GM21360 (cell line): Measurements from ENCODE around the gene TMEM33.

ENCODE experiments used
- ATAC-seq: cut with Tn5 transposase; IDR thresholded peaks from one replicate; pipeline ENCODE4 v1.9.1; 2021; ENCODE audit warnings: mild to moderate bottlenecking, moderate library complexity; ENCODE audit not compliant: unreplicated experiment

Gene TMEM33

DNA sequence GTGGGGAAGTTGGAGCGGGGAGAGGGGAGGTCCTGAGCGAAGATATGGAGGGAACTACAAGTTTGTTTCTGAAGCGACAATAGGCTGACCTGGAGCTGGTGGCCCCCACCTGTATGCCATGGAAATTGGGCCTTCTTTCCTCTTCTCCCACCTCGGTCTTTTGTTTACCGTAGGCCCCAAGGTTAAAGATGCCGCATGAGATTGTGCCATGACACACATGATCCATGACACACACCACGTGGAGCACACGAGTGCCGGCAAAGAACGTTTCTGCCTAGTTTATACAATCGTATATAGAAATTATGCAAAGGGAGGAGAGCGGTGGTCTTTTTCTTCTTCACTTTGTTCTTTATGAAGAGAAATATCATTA lies 408 bp downstream of the TMEM33 start:
- ATAC-seq, result peak; percentile 18

- no peak for ATAC-seq
Observed at GRCh38 chr4:41939016-41939626, 3.9 kb downstream of the TMEM33 start.

DNA sequence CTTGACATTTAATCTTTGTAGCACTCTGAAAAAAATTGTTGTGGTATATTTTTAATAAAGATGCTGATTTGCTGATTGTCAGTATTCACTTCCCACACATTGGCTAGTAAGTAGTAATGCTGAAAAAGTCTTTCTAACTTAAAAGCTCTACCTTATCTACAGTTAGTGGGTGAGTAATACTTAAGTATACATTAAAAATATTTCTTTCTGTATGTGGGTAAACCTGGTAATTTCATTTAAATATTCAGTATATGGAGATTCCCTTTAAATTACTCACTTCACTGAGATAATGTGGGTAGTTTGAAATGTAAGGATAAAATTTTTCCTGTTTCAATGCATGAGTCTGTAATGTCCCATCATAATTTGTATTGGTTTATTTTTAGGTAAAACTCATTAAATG lies 5.6 kb downstream of the TMEM33 start:
- ATAC-seq, result no peak

- no peak for ATAC-seq
Observed at GRCh38 chr4:41943506-41943905, 8.3 kb downstream of the TMEM33 start.

DNA sequence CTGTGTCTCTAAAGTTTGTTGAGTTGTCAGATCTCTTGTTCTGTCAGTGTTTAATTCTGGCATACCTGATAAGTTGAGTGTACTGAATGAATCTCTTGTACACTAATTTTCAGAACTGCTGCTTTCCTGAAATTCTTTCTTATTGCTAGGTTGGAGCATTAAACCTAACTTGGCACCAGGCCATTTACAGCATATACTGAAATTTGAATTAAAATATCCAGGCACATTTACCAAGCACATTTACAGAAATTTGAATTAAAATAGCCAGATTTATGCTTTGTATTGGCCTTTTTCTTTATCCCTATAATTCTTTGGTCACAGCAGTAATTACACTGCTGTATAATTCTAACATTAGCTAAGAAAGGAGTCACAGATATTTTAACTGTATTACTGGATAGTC lies 8.9 kb downstream of the TMEM33 start:
- no peak for ATAC-seq

DNA sequence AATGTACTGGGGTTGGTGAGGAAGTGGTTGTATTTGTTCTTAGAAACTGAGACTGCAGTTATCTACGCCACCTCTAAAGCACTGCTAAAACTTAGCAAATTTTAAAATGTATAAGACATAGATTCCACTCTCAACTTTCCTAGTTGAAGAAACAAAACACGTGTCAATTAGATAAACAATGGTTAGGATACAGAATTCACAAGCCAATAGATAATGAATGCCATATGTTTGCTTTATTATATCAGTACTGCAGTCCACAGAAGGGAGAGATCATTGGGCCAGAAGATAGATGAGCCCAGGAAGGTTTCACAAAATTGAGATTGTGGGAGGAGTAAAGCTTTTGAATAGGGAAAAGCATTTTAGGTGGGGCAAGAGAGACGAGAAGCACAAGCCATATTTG lies 14.3 kb downstream of the TMEM33 start:
- ATAC-seq, result no peak

DNA sequence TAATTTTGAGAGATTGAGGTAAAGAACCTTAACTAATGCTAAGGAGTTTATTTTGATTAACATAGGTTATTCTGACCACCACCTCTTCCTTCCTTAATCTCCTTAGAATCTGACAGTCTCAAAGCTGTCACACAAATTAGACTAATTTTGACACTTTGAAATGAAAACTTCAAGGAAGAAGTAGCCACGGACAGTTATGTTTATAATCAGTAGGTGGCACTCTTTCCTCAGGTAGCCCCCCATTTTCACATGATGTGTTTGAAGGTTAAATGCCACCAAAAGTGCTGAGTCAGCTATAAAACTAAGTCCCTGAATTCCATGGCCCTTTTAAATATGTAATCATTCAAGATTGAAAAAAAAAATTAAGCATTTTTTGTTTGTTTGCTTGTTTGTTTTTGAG lies 22.4 kb downstream of the TMEM33 start:
- no peak for ATAC-seq

- ATAC-seq, result no peak
Observed at GRCh38 chr4:41963105-41963504, 27.9 kb downstream of the TMEM33 start.

DNA sequence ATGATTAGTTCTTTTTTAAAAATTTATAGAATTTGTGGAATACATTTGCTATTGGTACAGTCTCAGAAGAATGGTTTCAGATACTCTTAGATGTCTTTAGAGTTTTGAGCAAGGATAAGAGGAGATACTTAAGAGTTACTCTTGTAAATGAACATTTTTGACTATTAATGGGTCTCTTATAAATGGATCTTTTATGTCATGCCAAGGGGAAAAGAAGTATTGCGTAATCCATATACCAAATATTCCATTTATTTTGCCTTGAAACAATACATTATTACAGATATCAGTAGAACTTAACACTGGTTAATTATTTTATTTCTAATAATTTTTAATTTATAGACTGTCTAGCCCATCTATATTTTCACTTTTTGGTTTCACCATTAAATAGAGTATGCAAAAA lies 29.2 kb downstream of the TMEM33 start:
- ATAC-seq, result no peak

GRCh38 chr4:41967392-41967791 lies 32.2 kb downstream of the TMEM33 start:
- no peak for ATAC-seq

DNA sequence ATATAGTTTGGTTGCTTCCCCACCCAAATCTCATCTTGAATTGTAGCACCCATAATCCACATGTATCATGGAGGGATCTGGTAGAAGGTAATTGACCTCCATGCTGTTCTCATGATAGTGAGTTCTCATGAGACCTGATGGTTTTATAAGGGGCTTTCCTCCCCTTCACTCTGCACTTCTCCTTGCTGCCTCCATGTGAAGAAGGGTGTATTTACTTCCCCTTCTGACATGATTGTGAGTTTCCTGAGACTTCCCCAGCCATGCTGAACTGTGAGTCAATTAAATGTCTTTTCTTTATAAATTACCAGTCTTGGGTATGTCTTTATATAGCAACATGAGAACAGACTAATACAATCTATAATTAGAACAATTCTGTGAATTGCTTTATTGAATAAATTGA lies 34.4 kb downstream of the TMEM33 start:
- ATAC-seq, result no peak

DNA sequence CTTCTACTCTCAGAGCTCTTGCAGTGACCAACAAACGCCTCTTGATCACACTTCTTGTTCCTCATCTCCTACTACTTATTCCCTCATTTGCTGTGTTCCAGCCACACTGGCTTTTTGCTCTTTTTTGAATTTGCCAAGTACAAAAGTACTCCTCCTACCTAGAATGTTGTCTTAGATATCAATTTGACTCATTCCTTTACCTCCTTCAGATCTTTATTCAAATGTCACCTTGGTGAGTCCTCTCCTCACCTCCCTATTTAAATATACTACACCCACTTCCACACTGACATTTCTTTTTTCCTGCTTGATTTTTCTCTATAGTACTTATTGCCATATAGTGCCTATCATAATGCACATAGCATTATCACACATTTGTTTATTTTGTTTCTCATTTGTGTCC lies 40.1 kb downstream of the TMEM33 start:
- ATAC-seq, result no peak

- ATAC-seq, result no peak
Observed at GRCh38 chr4:41976775-41977516, 41.7 kb downstream of the TMEM33 start.

DNA sequence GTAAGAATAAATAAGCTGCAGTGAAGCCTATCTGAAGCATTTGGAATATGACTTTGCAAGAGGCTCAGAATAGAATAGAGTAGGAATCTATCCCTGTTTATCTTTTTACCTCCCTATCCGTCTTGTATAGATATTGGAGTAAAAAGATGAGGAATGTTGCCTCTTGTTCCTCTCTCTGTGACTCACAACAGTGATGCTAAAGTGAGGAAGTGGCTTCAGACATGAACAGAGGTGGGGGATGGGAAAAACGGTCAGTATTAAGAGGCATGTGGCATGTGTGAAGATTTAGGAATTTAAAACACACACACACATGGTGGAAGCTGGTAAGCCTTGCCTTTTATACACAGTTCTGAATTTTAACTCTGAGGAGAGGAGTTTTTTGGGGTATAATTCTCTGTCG lies 42.5 kb downstream of the TMEM33 start:
- no peak for ATAC-seq

DNA sequence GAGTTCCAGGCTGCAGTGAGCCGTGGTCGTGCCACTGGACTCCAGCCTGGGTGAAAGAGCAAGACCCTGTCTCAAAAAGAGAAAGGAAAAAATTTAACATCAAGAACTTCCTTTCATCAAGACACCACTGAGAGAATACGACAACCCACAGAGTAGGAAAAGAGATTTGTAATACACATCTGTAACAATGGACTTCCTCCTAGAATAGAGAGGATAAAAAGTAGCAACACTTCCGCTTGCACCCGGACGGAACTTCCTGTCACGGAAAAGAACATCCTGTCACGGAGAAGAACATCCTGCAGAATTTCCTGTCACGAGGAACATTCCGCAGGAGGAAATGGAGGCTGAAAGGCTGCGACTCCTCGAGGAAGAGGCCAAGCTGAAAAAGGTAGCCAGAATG lies 46.2 kb downstream of the TMEM33 start, which contains the start of gene DCAF4L1:
Gene DCAF4L1 (plus strand): TSS at position 301 of the 400 bp plus-strand sequence. CDS start 37 bp downstream, at position 338.
- ATAC-seq, result no peak

GRCh38 chr4:41982716-41983115 lies 47.5 kb downstream of the TMEM33 start:
- ATAC-seq, result no peak

GRCh38 chr4:41985151-41985550 lies 49.9 kb downstream of the TMEM33 start:
- ATAC-seq, result no peak

DNA sequence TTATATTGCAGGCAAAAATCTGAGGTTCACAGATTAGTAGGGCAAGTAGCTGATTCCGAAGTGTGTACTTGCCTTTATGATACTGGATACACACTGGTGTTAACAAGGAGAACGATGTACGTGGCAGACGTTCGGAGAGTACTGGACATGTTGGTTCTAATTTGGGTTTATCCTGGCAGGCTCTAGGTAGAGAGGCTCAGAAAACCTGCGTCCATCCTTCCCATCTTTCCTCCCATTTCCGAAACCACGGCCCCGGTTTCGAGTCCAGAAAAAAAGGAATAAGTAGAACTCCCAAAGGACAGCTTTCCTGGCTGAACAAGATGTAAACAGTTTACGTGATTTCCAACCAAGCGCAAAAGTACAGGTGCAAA lies 54.8 kb downstream of the TMEM33 start:
- ATAC-seq, result peak; percentile 16

GRCh38 chr4:41990365-41991111 lies 55.3 kb downstream of the TMEM33 start, which contains the start of gene SLC30A9:
SLC30A9 (plus strand) TSS chr4:41990530; CDS start chr4:41990652, 122 bp downstream.
- ATAC-seq, result peak; percentile 98

GRCh38 chr4:41991916-41992767 lies 56.9 kb downstream of the TMEM33 start:
- no peak for ATAC-seq
